ENCODE measurements around the gene ADGB. TPM values are rescaled to one million over a fixed set of nuclear protein-coding genes. Genes with fewer than 3 reads are reported as not detected.

Gene ADGB
- total RNA-seq, 1 donor, result not detected

- H3K4me3 ChIP-seq (ENCODE audit: low read depth, low read length), result no peak overlapping the region
- TF ChIP-seq CTCF (IDR thresholded peaks at IDR 0.05; ENCODE audit: insufficient read depth, low read length), result no peak
- no peak for DNase-seq (ENCODE audit: low read depth)
These were observed 20.7 kb upstream of the ADGB start for GRCh38 chr6:146578054-146578453.

GRCh38 chr6:146581968-146582367 lies 16.8 kb upstream of the ADGB start:
- no peak overlapping the region for H3K4me3 ChIP-seq (ENCODE audit: low read depth, low read length)
- DNase-seq (ENCODE audit: low read depth), result no peak
- no peak for TF ChIP-seq CTCF (IDR thresholded peaks at IDR 0.05; ENCODE audit: insufficient read depth, low read length)

- H3K4me3 ChIP-seq (ENCODE audit: low read depth, low read length), result no peak overlapping the region
- DNase-seq (ENCODE audit: low read depth), result peak; percentile 48
- TF ChIP-seq CTCF (IDR thresholded peaks at IDR 0.05; ENCODE audit: insufficient read depth, low read length), result no peak
These were observed 15.9 kb upstream of the ADGB start for GRCh38 chr6:146582857-146583256.

DNA sequence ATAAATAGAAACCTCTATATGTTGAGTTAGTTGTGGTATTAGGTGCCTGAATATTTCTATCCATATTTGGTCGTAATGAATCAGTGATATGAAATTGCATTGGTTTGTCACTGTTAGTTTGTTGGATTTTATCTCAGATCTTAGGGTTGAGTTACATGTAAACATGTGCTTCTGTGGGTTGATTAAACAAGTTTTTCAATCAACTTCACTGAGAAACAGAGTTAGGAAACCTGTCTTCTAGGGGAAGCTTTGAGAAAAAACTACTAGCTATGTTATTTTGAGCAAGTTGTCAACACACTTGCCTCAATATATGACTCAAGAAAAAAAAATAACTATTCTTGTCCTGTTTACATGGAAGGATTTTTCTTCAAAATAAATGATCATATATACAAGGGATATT lies 14.8 kb upstream of the ADGB start:
- no peak for TF ChIP-seq CTCF (IDR thresholded peaks at IDR 0.05; ENCODE audit: insufficient read depth, low read length)

DNA sequence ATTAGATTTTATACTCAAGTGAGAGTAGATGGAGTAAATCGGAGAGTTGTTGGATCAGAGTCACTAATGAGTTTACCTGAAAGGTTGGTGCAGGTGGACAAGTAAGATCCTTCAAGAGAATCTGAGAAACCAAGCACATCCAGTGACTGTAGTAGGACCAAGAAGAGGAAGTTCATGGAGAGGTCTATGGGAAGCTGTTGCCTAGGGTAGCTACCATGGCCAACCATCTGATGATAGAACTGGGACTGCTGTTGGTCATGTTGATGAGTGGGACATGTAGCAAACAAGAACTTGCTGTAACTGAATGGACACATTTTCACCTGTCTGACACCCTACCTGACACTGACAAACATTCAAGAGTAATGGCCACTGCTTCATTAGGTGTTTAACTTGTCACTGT lies 11.3 kb upstream of the ADGB start:
- H3K4me3 ChIP-seq (ENCODE audit: low read depth, low read length), result no peak overlapping the region
- DNase-seq (ENCODE audit: low read depth), result no peak
- TF ChIP-seq CTCF (IDR thresholded peaks at IDR 0.05; ENCODE audit: insufficient read depth, low read length), result no peak

More for the DNA sequence above, 14.8 kb upstream of the ADGB start:
- H3K4me3 ChIP-seq (ENCODE audit: low read depth, low read length), result no peak overlapping the region
- DNase-seq (ENCODE audit: low read depth), result no peak

GRCh38 chr6:146590492-146590891 lies 8.3 kb upstream of the ADGB start:
- DNase-seq (ENCODE audit: low read depth), result no peak
- no peak for TF ChIP-seq CTCF (IDR thresholded peaks at IDR 0.05; ENCODE audit: insufficient read depth, low read length)
- H3K4me3 ChIP-seq (ENCODE audit: low read depth, low read length), result no peak overlapping the region

DNA sequence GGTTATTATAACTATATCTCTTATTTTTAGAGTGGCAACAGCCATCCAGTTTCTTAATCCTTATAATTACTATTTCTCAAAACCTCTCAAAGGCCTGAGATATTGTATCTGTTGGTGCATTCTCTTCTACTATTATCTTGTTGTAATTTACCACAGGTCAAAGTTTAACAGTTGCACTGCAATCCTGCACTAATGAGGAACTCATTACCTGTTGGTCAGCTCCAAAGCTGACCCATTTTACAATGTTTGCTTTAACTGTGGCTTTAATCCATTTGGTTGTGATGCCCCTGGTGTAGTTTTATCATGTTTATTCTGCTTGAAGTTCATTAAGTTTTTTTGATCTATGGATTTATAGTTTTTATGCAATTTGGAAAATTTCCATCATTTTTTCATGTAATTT lies 6.3 kb upstream of the ADGB start:
- no peak for TF ChIP-seq CTCF (IDR thresholded peaks at IDR 0.05; ENCODE audit: insufficient read depth, low read length)
- DNase-seq (ENCODE audit: low read depth), result no peak
- no peak overlapping the region for H3K4me3 ChIP-seq (ENCODE audit: low read depth, low read length)
